Lower leg skin (tissue), 4 donors: ENCODE results near the gene ZDHHC9. TPM values are rescaled to one million over a fixed set of nuclear protein-coding genes. Genes with fewer than 3 reads are reported as not detected.
A peak's percentile ranks its signal among the peaks of the same experiment; 100 is the strongest.
"Not testable (repeated sequence)": the region's sequence is repeated elsewhere in the genome, so short reads cannot be mapped to it uniquely, and the experiment has no call there.

Source experiments
- DNase-seq, 2 donors: peaks; one replicate each; pipeline ENCODE4 v3.0.0-alpha.2; 2019; ENCODE audit warnings: low spot score in 2 of 2
- H3K4me3 ChIP-seq: fragments of 200-600 bp; sonication (generic); 2 replicates; pipeline ENCODE4 v1.5.1; 2017; ENCODE audit warnings: mild to moderate bottlenecking, low read depth; ENCODE audit not compliant: poor library complexity, severe bottlenecking
- CTCF ChIP-seq, 3 donors: fragments of 450-650 bp; IDR thresholded peaks; one replicate each; pipeline ENCODE4 v1.5.1; 2016; ENCODE audit warnings: antibody characterized with exemption in 3 of 3, mild to moderate bottlenecking in 3 of 3, moderate library complexity in 2 of 3
- POLR2A ChIP-seq, 2 donors: fragments of 450-650 bp; IDR thresholded peaks; one replicate each; pipeline ENCODE4 v1.6.1; 2016 to 2017; ENCODE audit warnings: antibody characterized with exemption in 2 of 2, mild to moderate bottlenecking in 1 of 2, moderate library complexity in 1 of 2
- WGBS, 2 donors: methylation state at CpG; one replicate each; pipeline ENCODE4 v1.1.5; 2018; 5-methylcytosine and 5-hydroxymethylcytosine counted together
- intact Hi-C: fragments of 100-400 bp; cut with DNase I; formaldehyde crosslinking; loops from one replicate; pipeline ENCODE4 v1.15.0; 2023; ENCODE audit warnings: low total_unique reads
- total RNA-seq, 4 donors: library from RNA; depleted of rRNA; stranded (reverse); fragments of >200 nt; gene quantifications; one replicate each; pipeline ENCODE4 v1.1.0, GENCODE V29; 2016

ZDHHC9 gene
- 10 to 100 TPM; 23.8 to 58.0 (median 40.1) TPM for total RNA-seq

GRCh38 chrX:129843459-129844306 is at the start of gene ZDHHC9:
Gene ZDHHC9, minus strand, starts transcription at chrX:129843886. Its CDS starts 1,941 bp downstream, at chrX:129841945.
- H3K4me3 ChIP-seq = peak within 1 kb of the TSS; percentile 52
- 0 to 45% methylated on average over 11 to 58 of the region's 72 CpGs for WGBS, 2 donors
- intact Hi-C loops = no loop called here

GRCh38 chrX:129877401-129877800 is 33.7 kb upstream of the ZDHHC9 start:
- intact Hi-C loops = no loop called here
- TF ChIP-seq CTCF (IDR thresholded peaks at IDR 0.05) (no peak), POLR2A (IDR thresholded peaks at IDR 0.05) (no peak)
- WGBS, 2 donors = 73 to 93% methylated on average over 5 of the region's 5 CpGs

More at GRCh38 chrX:129843459-129844306, at the start of gene ZDHHC9:
- TF ChIP-seq POLR2A (IDR thresholded peaks at IDR 0.05) = no peak
- TF ChIP-seq CTCF (IDR thresholded peaks at IDR 0.05) = no peak
- DNase-seq = peak; percentile 84 to 98

GRCh38 chrX:129876771-129877305 is 33.2 kb upstream of the ZDHHC9 start:
- TF ChIP-seq CTCF (IDR thresholded peaks at IDR 0.05) = no peak
- no peak for TF ChIP-seq POLR2A (IDR thresholded peaks at IDR 0.05)
- 52 to 61% methylated on average over 4 of the region's 4 CpGs for WGBS, 2 donors
- intact Hi-C loops = no loop called here
- DNase-seq = no peak
- H3K4me3 ChIP-seq = no peak overlapping the region

More at GRCh38 chrX:129877401-129877800, 33.7 kb upstream of the ZDHHC9 start:
- H3K4me3 ChIP-seq = no peak overlapping the region
- DNase-seq = no peak

DNA sequence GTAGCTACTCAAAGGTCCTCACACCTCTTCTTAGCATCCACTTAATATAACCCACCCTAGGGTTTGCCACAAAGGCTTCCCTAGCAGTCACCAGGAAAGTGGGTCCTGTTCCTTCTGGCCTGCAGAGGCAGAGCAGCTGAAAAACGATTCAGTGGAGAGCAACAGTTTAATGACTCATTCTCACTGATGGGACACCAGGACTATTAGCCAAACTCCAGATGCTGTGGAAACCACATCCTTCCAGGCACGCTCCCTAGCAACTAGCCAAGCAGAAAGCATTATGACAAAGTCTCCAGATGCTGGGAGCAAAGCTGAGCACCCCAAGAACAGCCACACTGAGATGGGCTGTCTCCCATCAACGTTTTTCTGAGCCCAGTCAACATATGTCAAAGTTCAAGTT is 32.0 kb upstream of the ZDHHC9 start:
- H3K4me3 ChIP-seq = no peak overlapping the region
- WGBS, 2 donors = 19 to 27% methylated on average over 3 of the region's 3 CpGs
- TF ChIP-seq CTCF (IDR thresholded peaks at IDR 0.05) (no peak), POLR2A (IDR thresholded peaks at IDR 0.05) (no peak)
- intact Hi-C loops = no loop called here
- no peak for DNase-seq

GRCh38 chrX:129872524-129872923 is 28.8 kb upstream of the ZDHHC9 start:
- no peak overlapping the region for H3K4me3 ChIP-seq
- no peak for DNase-seq
- WGBS, 2 donors = 68 to 73% methylated on average over 2 of the region's 2 CpGs
- TF ChIP-seq POLR2A (IDR thresholded peaks at IDR 0.05) = no peak
- intact Hi-C loops = no loop called here

GRCh38 chrX:129866321-129866720 is 22.6 kb upstream of the ZDHHC9 start:
- H3K4me3 ChIP-seq, intact Hi-C loops, DNase-seq: not testable (repeated sequence)
- WGBS, 2 donors = 66 to 76% methylated on average over 3 of the region's 3 CpGs

DNA sequence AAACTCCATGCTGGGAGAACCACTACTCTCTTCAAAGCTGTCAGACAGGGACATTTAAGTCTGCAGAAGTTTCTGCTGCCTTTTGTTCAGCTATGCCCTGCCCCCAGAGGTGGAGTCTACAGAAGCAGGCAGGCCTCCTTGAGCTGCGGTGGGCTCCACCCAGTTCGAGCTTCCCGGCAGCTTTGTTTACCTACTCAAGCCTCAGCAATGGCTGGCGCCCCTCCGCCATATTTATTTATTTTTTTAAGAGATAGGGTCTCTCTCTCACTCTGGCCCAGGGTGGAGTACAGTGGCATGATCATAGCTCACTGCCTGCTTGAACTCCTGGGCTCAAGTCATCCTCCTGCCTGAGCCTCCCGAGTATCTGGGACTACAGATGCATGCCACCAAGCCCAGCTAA is 15.4 kb upstream of the ZDHHC9 start:
- DNase-seq, intact Hi-C loops, H3K4me3 ChIP-seq: not testable (repeated sequence)
- WGBS, 2 donors = 59 to 68% methylated on average over 6 of the region's 6 CpGs

DNA sequence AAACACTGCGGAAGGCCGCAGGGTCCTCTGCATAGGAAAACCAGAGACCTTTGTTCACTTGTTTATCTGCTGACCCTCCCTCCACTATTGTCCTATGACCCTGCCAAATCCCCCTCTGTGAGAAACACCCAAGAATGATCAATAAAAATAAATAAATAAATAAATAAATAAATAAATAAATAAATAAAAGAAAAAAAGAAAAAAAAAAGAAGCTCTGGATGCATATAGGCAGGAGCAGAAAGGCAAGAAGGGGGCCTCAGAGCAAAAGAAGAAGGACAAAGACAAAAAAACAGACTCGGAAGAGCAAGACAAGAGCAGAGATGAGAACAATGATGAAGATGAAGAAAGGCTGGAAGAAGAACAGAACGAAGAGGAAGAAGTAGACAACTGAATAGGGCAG is 8.1 kb upstream of the ZDHHC9 start:
- WGBS, 2 donors = 71 to 90% methylated on average over 2 of the region's 4 CpGs
- intact Hi-C loops, H3K4me3 ChIP-seq, DNase-seq: not testable (repeated sequence)
